Nephron progenitor cell (in vitro differentiated cells): ENCODE data around the gene USH2A.

ENCODE experiments used
- DNase-seq: peaks from one replicate; pipeline ENCODE4 v3.0.0; 2021
- H3K27ac Mint-ChIP-seq: 2 replicates; pipeline ENCODE4 v1.8.0; 2021; ENCODE audit warnings: mild to moderate bottlenecking, moderate library complexity, mixed read lengths
- H3K27me3 Mint-ChIP-seq: 2 replicates; pipeline ENCODE4 v1.8.0; 2021; ENCODE audit warnings: mild to moderate bottlenecking, low read depth, mixed read lengths; ENCODE audit not compliant: poor library complexity
- H3K36me3 Mint-ChIP-seq: 2 replicates; pipeline ENCODE4 v1.8.0; 2021; ENCODE audit warnings: low read depth, mixed read lengths
- H3K4me1 Mint-ChIP-seq: 2 replicates; pipeline ENCODE4 v1.8.0; 2021; ENCODE audit warnings: mixed read lengths
- H3K4me3 Mint-ChIP-seq: 2 replicates; pipeline ENCODE4 v1.8.0; 2021; ENCODE audit warnings: mild to moderate bottlenecking, moderate library complexity, mixed read lengths
- H3K9me3 Mint-ChIP-seq: 2 replicates; pipeline ENCODE4 v1.8.0; 2021; ENCODE audit warnings: mild to moderate bottlenecking, moderate library complexity, mixed read lengths
- TF ChIP-seq, protein P1 (sequence below): fragments of 200-600 bp; sonication (generic); IDR thresholded peaks from 2 replicates; pipeline ENCODE4 v1.5.0; 2021; ENCODE audit warnings: antibody characterized with exemption

Gene USH2A

DNA sequence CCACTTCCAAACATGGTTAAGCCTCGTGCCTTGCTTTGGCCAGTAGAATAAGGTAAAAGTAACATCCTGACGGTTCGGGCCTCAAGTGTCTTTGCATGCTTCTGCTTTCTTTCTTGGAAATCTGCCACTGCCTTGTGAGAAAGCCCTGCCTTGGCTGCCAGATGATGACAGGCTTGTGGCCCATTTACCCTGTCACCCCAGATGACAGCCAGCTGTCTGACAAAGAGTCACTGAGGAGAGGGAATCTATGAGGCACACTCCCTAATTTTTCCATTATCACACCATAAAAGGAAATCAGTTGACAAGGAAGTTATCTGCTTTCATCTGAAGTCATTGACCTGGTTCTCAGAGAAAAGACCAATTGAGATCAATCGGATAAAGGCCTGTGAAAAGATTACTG is 199.8 kb downstream of the USH2A start:
- H3K9me3 Mint-ChIP-seq = no peaks in the 10 kb centered on the region
- H3K4me3 Mint-ChIP-seq = no peak overlapping the region
- H3K4me1 Mint-ChIP-seq = peaks cover 6% of the 10 kb centered on the region
- TF ChIP-seq, protein P1, sequence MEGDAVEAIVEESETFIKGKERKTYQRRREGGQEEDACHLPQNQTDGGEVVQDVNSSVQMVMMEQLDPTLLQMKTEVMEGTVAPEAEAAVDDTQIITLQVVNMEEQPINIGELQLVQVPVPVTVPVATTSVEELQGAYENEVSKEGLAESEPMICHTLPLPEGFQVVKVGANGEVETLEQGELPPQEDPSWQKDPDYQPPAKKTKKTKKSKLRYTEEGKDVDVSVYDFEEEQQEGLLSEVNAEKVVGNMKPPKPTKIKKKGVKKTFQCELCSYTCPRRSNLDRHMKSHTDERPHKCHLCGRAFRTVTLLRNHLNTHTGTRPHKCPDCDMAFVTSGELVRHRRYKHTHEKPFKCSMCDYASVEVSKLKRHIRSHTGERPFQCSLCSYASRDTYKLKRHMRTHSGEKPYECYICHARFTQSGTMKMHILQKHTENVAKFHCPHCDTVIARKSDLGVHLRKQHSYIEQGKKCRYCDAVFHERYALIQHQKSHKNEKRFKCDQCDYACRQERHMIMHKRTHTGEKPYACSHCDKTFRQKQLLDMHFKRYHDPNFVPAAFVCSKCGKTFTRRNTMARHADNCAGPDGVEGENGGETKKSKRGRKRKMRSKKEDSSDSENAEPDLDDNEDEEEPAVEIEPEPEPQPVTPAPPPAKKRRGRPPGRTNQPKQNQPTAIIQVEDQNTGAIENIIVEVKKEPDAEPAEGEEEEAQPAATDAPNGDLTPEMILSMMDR = no peak
- DNase-seq = no peak
- H3K27ac Mint-ChIP-seq = no peak overlapping the region
- no peaks in the 10 kb centered on the region for H3K36me3 Mint-ChIP-seq
- peaks cover 4% of the 10 kb centered on the region for H3K27me3 Mint-ChIP-seq

DNA sequence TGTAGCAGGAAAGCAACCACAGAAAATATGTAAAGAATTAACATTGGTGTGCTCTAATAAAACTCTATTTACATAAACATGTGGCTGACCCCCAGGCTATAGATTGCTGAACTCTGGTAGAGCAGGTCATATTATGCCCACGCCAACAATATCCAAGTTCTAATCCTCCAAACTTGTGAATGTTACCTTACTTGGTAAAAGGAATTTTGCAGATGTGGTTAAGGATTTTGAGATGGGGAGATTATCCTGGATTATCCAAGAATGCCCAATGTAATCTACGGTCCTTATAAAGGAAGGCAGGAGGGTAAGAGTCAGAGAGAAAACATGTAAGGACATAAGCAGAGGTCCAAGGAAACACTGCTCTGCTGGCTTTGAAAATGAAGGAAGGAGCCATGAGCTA is 201.0 kb downstream of the USH2A start:
- TF ChIP-seq, protein P1 = no peak
- H3K27me3 Mint-ChIP-seq = peaks cover 4% of the 10 kb centered on the region
- no peak overlapping the region for H3K4me3 Mint-ChIP-seq
- H3K27ac Mint-ChIP-seq = no peak overlapping the region
- peaks cover 6% of the 10 kb centered on the region for H3K4me1 Mint-ChIP-seq
- no peaks in the 10 kb centered on the region for H3K36me3 Mint-ChIP-seq
- H3K9me3 Mint-ChIP-seq = no peaks in the 10 kb centered on the region
- no peak for DNase-seq

DNA sequence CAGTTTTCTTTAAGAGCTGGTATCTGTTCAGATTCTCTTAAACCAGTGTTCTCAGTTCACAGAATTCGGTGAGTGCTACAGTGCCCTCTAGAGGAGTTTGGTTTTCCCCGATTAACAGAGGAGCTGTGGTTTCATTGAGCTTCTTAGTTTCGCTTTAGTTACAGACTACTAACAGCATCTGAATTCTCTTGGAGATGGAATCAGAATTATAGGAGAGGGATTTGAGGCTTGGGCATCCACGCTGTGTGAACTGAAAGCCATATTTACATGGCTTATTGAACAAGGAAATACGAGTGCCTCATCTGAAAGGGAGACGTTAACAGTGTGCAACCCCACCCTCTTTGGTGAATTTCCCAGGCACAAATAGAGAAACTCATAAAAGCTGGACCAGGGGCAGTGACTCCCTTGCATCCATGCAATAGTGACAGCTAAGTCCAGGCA is 202.0 kb downstream of the USH2A start:
- TF ChIP-seq, protein P1 = peak; percentile 62
- peaks cover 4% of the 10 kb centered on the region for H3K27me3 Mint-ChIP-seq
- no peaks in the 10 kb centered on the region for H3K36me3 Mint-ChIP-seq
- peaks cover 6% of the 10 kb centered on the region for H3K4me1 Mint-ChIP-seq
- peak overlapping the region; percentile 75 for H3K4me3 Mint-ChIP-seq
- no peak overlapping the region for H3K27ac Mint-ChIP-seq
- peak; percentile 33 for DNase-seq
- no peaks in the 10 kb centered on the region for H3K9me3 Mint-ChIP-seq

DNA sequence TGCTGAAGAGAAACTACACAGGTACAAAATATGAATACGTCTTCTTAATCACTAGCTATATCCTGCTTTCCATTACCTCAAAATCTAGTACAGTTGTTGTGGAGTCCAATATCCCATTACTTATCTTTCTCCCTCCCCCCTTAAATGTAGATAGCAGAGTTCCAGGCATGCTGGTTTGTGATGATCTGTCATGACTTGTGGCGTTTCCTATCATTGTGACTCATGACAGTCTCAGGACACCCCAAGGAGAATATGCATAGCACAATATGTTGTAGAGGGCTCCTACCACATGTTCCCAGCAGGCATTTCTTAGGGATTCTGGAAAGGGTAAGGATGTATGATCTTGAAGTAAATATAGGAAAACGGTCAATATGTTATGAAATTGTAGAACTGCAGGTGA is 206.9 kb downstream of the USH2A start:
- Mint-ChIP-seq H3K4me1 (peaks cover 3% of the 10 kb centered on the region), H3K4me3 (no peak overlapping the region), H3K36me3 (no peaks in the 10 kb centered on the region), H3K27me3 (peaks cover 4% of the 10 kb centered on the region), H3K27ac (no peak overlapping the region), H3K9me3 (no peaks in the 10 kb centered on the region)
- no peak for DNase-seq
- TF ChIP-seq, protein P1 = no peak

DNA sequence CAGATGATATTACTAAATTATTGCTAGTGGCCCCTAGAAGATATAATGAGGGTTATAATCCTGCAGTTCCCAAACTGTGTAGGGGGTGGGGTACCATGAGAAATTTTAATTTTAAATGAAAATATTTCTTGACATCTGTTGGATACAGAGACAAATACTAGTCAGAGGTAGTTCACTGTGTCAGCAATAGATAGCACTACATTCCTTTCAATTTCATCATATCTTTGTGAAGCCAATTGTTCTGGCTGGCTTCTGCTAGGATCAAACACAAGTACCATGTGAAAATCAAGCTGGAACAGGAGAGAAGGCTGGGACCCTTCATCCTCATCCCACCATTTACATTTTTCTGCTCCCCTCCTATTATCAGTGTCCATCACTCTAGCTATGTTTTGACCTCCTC is 208.1 kb downstream of the USH2A start:
- no peak overlapping the region for H3K4me3 Mint-ChIP-seq
- H3K4me1 Mint-ChIP-seq = no peaks in the 10 kb centered on the region
- no peaks in the 10 kb centered on the region for H3K9me3 Mint-ChIP-seq
- no peaks in the 10 kb centered on the region for H3K36me3 Mint-ChIP-seq
- TF ChIP-seq, protein P1 = no peak
- peaks cover 7% of the 10 kb centered on the region for H3K27me3 Mint-ChIP-seq
- no peak for DNase-seq
- H3K27ac Mint-ChIP-seq = no peak overlapping the region

DNA sequence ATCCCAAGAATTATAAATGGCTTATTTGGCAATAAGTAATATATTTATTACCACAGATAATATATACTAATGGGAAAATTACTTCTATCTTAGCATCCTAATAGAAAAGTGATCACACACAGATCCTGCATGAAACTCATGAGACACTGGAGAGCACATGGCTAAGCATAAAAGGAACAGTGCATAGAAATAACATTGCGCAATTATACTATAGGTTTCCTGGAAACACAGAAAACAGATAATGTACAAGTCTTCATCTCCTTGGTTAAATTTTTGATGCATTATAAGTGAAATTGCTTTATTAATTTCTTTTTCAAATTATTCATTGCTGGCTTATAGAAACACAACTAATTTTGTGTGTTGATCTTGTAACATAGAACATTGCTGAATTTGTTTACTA is 210.4 kb downstream of the USH2A start:
- no peak overlapping the region for H3K27ac Mint-ChIP-seq
- no peaks in the 10 kb centered on the region for H3K36me3 Mint-ChIP-seq
- TF ChIP-seq, protein P1 = no peak
- H3K4me1 Mint-ChIP-seq = no peaks in the 10 kb centered on the region
- no peak for DNase-seq
- H3K9me3 Mint-ChIP-seq = no peaks in the 10 kb centered on the region
- peaks cover 10% of the 10 kb centered on the region for H3K27me3 Mint-ChIP-seq
- H3K4me3 Mint-ChIP-seq = no peak overlapping the region
